SW480 (cell line): ENCODE results near the gene NDUFS8.

Experiments
- DNase-seq: peaks from one replicate; pipeline ENCODE4 v3.0.0-alpha.2; 2016; ENCODE audit warnings: low spot score

Gene NDUFS8

DNA sequence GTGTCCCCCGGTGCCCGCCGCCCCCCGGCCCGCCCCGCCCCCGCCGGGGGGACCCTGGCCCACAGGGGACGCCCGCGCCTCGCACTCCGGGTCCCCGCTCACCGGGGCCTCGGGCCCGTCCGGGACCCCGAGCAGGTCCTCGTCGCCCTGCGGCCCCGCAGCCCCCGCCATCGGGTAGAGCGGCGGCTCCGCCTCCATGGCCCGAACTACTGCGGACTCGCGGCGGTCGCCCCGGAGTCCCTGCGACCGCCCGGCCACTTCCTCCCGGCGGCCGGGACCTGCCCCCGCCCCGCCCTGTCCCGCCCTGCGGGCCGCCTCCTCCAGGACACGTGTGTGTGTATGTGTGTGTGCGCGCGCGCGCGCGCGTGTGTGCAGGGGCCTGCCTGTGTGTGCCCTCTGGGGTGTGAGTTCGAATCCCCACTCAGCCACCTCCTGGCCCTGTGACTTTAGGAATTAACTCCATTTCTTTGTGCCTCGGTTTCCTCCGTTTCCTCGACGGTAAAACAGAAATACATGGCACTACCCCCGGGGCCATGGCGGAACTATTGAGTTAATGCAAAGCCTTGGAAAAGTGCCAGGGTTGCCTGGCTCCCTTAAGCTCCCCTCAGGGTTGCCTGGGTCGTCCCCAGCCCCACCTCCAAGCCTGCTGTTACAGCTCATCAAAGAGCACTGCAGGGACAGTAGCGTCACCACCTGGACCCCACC is 26.5 kb upstream of the NDUFS8 start, which contains the start of gene UNC93B1:
Gene UNC93B1, minus strand, starts transcription at position 252 of the 705 bp plus-strand sequence. Its CDS starts 54 bp downstream, at position 198.
- peak; percentile 87 for DNase-seq

DNA sequence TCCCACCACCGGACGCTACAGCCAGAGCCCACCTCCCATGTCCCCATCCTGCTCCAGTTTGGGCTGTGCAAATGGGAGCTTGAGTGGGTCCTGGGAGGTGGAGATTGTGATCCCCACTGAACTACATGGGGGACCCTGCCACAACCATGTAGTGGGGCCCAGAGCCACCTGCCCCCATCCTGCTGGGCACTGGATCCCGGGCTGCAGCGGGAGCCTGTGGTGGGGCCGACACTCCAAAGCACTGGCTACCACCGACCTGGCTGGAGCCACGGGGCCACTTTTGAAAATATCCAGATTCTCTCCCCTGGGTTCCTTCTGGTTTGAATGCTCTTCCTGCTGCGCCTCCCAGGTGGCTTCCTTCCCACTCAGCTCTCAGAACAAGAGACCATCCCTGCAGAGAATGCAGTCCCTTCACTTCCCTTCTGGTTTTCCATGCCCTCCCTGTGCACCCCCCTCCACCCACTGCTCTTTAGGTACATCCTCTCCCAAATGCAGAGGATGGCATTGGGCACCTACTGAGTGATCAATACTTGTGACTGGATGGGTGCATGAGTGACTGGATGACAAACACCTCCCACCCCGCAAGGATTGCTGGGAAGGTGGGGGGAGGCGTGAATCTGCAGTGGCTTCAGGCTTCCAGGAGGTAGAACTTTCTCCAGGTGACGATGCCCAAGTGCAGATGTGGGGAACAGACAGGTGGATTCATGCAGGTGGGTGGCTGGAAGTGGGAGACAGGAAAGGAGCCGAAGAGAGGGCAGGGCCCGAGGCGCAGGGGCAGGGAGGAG is 25.7 kb upstream of the NDUFS8 start:
- no peak for DNase-seq

DNA sequence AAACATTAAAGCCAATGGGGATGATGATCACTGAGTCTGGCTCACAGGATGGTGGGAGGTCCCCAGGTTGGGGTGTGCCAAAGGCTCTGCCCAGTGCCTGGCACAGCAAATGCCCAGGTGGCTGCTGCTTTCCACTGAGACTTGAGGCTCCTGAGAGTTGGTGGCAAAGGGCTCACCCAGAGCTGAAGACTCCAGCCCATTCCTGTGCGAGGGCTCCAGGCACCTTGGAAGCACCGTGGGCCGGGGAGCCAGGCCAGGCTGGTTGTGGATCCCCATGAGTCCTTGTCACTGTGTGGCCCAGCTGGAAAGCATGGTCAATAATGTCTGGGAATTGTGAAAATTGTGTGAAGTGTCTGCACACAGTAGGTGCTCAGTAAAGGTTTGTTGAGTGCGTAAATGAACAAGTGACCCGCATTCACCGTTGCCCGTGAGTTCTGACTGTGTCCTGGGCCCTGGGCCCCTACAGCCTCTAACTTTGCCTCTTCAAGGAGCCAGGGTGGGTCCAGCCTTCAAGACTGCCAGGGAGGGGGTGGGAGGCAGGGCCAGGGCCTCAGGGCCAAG is 23.8 kb upstream of the NDUFS8 start:
- no peak for DNase-seq

DNA sequence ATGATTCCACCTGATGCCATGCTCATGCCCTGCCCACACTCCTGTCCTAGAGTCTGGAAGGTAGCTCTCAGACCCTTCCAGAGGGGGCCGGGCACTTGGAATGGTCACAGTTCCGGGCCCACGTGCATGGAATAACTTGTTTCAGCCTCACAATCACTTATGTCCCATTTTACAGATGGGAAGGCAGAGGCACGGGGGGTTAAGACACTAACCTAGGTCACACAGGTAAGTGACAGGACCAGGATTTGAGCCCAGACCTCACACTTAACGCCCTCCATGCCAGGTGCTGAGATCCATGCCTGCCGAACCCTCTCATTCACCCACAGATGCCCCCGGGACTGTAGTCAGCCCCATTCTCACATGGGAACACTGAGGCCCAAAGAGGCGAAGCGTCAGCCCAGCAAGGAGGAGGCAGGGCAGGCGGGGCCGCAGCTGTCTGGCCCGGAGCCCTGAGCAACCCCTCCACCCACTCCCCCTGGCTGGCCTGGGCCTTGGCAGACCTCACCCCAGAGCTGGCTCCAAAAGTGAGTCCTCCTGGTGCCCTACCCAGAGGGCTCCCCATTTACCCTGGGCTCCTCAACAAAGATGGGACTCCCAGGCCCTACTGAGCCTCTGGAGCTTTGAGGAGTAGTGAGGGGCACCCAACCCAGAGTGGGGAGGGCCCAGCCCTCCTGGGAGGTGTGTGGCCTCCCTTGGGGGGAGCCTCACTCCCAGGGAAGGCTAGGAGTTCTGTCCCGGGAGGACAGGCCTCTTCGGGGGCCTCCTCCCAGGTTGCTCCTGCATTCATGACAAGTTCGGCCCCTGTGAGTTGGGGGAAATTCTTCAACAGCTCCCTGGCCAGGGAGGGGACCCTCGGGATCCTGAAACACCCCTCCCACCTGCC is 22.7 kb upstream of the NDUFS8 start:
- DNase-seq: no peak

DNA sequence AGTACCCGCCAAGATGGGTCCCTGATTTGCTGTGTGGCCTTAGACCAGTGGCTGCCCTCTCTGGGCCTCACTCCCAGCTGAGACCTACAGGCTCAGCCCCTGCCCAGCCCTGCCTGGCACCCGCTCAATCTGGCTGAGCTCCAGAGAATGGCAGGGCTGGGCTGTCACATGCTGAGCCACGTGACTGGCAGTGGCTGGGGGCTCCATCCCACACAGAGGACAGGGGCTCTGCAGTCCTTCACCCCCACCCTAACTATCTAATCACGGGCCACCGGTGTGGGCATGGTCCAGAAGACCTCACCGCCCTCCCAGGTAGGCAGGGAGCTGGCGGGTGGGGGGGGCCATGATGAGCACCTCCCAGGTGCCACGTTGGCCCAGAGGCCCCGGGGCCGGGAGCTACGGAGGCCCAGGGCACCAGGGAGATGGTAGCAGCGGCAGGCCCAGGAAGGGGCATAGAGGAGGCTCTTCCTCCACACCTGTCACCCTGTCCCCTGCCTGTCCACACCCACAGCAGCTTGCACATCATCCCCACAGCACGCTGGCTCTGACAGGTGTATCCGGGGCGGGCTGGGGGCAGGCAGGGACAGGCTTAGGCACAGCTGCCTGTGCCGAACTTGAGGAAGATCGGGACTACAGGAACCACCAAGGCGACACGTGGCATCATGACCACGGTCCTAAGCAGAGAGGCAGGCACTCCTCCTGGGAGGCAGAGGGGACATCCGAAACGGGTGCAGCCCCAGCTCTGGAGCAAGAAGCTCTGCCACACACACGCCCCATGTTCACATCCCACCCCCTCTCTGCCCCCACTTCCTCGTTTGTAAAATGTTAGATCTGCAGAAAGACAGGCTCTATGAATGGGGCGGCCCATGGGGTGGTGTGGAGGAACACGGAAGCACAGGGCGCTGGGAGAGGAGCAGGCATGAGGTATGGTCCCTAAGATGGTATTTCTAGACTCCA is 21.8 kb upstream of the NDUFS8 start:
- no peak for DNase-seq

DNA sequence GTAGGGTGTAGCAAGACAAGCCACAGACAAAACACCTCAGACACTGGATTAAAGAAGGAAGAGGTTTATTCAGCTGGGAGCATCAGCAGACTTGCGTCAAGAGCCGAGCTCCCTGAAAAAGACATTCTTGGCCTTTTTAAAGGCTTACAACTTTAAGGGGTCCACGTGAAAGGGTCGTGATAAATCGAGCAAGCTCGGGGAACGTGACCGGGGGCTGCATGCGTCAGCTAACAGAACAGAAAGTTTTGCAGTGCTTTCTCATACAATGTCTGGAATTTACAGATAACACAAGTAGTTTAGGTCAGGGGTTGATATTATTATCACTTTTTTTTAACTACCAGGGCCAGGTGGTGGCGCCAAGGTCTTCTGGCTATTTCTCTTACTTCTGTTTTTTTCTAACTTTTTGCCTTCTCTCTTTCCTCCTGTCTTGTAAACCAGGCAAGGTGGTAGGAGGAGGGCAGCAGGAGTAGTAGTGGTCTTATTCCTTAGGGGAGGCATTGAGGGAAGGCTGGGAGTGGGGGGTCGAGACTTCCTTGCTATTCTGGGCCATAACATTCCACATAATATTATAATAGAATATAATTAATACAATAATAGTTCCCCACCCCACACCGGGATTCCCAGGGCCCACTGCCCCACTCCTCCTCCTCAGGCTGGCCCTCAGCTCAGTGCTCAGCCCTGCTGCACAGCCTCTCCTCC is 20.9 kb upstream of the NDUFS8 start:
- no peak for DNase-seq

DNA sequence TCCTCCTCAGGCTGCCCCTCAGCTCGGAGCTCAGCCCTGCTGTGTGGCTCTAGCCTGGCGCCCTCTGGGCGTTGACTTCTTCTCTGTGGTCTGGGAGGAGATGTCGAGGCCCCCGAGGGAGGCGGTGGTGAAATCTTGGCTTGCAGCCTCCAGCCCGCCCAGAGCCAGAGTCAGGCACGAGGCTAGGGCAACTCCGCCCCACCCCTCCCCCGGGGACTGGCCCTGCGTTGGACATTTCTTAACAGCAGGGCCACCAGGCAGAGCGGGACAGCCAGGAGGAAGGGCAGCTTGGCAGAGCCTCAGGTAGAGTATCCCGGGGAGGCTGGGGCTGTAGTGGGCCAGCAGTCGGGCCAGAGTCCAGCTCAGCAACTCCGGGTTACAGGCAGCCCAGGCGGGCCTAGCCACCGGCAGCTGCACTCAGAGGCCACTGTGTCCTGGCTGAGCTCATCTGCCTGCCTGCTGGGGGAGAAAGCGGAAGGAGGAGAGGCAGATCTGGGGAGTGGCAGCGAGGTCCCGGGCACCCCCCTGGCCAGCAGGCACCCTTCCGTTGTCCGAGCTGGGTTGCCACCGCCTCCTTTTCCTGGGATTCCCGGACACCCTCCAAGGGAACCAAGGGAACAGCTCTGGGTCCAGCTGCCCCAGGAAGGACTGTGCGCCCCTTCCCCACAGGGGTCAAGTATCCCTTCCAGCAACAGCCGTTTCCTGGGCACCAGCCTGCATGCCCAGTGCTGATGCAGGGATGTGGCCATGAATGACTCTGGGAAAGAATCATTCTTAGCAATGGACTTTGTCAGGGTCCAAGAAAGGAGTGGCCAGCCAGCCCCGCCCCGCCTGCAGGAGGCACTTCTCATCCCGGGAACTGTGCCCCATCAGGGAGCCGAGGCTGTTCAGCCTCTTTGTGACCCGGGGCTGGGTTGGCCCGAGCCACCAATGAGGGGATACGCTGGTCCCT is 20.1 kb upstream of the NDUFS8 start, which contains the start of gene ALDH3B1:
Gene ALDH3B1, plus strand, starts transcription at position 238 of the 952 bp plus-strand sequence. CDS start 4,971 bp downstream, outside the sequence.
- DNase-seq: peak; percentile 85

DNA sequence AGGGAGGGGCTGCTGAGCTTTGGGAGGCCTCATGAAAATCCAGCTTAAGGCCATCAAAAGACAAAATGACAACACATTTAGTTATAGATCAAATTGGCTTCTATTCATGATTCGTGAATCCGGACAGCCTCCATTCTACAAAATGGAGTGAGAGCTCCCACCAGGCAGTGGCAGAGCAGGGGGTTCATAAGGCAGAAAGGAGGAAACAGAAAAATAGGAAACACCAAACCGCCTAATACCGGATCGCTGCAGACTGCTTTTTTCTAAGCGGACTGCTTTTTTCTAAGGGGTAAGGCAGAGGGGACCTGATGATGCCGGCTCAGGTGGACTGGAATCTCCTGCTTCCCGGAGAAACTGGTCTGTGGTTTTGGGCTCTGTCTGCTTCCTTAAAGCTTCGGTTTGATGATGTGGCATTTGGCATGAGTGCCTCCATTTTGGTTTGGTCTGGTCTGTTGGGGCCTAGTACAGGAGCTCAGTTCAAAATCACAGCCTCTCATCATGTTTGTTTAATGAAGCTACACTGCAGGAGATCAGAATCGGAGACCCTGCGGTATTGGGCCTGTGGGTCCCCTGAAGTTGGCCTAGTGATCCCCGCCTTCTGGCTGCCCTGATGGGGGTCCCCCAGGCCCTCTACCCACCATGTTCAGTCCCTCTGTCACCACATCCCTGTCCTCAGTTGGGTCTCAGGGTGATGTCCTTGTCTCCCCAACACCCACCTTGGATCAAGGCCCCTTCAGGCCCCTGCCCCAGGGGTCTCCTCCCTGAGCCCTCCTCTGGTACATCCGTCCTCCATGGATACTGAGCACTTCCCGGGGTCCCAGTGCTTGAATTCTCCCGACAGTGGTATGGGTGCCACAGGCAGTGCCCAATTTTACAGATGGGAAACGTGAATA is 19.2 kb upstream of the NDUFS8 start:
- DNase-seq: no peak

DNA sequence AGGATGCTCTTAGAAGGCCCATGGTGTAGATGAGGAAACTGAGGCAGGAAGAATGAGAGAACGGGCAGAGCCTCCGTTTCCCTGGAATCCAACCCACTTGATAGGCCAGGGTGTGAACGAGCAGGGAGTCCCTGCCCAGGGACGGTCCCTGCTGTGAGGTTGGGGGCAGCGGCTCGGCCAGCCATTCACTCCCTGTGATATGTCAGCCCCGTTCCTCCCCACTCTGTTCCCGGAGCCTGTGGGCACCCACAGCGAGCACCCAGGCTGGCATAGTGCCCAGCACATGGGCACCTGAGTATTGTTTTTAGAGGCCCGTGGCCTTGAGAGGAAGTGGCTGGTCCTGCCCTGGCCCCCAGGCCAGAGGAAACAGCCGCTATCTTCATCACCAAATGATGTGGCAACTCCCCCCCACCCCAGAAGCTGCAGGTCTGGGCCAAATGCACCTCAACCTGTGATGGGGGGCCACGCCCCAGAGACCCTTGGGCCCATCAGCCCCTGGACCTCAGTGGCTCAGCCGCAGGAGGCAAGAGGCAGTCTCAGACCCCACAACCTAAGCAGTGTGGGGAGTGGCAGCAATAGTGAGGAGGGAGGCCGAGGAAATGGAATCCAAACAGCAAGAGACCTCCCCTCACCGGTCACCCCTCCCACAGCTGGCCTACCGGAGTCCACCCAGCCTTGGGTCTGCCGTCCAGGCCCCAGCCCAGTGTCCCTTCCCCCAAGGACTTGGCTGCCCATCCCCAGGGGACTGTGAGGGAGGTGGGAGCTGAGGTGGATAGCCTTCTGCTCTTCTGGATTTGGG is 18.2 kb upstream of the NDUFS8 start:
- no peak for DNase-seq

DNA sequence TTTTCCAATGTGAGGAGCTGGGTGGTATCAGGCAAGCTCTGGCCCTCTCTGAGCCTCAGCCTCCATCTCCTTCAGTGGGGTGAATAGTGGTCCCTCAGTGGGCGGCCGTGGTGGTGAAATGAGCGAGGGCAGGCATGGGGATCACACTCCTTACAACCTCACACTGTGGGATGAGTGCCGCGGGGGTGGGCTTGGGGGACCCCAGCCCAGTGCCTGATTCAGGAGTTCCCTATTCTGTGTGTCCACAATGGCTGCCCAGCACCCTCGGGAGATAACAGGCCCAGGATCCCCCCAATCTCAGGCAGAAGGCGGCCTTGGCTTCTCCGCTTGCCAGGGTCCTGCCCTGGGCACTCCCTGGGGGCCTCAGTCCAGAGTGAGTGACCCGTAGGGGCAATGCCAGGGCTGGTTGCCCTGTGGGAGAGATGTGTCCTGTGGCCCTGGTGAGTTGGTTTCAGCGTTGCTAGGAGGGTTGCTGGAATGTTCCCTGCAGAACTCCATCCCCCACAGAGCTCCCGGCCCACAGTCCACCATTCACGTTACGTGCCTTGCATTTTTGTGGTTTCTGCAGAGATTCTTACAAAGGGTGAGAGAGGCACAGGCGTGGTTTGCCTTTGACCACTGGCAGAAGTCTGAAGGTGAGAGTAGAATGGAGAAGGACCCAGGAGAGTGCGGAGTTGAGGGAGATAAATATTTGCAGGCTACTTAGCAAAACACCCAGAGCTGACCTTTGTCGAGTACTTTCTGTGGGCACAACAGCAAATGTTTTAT is 17.5 kb upstream of the NDUFS8 start:
- peak; percentile 97 for DNase-seq

DNA sequence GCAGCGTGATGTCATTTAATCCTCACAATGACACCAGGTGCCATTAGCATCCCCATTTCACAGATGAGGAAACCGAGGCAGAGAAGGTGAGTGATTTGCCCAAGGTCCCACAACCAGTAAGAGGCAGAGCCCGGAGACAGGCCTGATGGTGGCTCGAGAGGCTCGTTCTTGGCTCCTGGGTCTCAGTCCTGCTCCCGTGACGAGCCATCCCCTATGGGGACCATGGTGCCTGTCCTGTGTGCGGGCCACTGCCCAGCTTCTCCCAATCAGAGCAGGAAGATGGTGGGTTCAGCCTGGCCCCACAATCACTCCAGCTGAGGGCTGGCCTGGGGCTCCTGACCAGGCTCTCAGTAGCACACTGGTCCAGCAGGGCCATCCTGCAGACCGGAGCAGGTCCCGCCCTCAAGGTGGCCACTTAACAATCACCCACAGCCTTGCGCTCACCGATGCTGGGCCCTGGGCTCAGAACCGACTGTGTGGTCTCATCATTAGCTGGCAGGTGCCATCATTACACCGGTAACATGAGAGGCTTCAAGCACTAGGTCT is 16.8 kb upstream of the NDUFS8 start:
- DNase-seq: no peak

DNA sequence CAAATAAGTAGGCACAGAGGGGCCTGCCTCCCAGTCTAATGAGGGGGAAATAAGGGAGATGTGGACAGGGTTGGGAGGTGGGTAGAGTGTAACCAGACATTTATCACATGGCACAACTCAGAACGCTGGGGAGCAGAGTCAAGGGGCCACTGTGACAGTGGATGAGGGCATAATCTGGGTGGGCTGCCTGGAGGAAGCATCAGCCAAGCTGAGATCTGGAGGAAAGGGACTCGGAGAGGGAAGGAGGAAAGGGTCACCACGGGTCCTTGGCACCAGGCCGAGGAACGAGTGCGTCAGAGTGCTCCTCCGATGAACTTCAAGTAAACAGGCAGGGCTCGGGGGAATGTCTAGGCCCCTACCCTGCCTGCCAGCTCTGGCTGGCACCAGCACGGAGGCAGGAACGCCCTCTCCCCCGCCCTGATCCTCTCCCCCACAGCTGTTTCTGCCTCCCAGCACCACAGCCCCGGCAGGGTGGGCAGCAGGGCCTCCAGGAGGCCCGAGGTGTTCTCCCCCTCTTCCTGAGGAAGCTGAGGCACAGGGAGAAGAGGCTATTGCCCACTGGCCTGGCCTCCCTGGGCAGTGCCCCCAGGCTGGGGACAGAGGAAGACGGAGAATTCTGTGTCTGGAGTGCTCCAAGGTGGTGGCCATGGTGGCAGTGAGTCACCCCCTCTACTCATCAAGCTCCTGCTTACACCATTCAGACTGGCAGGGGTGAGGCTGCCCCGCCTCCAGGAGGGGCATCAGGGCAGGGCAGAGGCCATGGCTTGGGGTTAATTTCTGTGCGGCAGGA is 16.1 kb upstream of the NDUFS8 start:
- peak; percentile 90 for DNase-seq

DNA sequence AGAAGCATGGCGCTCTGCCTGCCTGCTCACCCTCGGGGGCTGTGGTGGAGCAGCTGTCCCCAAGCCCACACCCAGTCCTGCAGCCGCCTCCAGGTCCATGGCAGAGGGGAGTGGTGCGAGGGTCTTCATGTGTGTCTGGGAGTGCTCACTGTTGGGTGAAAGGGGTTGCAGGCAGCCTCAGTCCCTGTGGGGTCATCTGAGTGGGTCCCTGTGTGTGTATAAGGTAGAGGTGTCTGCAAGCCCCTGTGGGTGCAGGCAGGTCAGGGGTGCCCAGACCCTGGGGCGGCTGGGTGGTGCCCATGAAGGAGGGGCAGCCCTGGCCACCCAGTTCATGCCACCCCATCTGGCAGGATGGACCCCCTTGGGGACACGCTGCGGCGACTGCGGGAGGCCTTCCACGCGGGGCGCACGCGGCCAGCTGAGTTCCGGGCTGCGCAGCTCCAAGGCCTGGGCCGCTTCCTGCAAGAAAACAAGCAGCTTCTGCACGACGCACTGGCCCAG is 15.5 kb upstream of the NDUFS8 start:
- no peak for DNase-seq

DNA sequence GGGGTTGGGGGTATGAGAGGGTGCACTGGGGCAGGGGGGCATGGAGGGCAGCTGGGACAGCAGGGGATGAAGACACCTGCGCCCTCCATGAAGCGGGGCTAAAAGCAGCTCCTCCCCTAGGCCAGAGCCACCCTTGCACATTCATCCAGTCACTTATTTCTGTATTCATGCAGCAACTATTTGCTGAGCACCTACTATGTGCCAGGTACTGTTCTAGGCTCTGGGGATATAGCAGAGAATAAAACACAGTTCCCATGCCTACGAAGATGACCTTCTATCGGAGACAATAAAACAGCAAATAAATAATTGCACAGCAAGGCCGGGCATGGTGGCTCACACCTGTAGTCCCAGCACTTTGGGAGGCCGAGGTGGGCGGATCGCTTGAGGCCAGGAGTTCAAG is 15.0 kb upstream of the NDUFS8 start:
- no peak for DNase-seq
